T-cell (primary cell): ENCODE data around the gene FOXI3. TPM values are rescaled to one million over a fixed set of nuclear protein-coding genes. Genes with fewer than 3 reads are reported as not detected.
"Not testable (repeated sequence)": the region's sequence is repeated elsewhere in the genome, so short reads cannot be mapped to it uniquely, and the experiment has no call there.

Experiments used
- ATAC-seq, 4 experiments: fragments of 200-7000 bp in 3 of 4; fragments of 150-1000 bp in 1 of 4; cut with Tn5 transposase; replicated peaks in 1 of 4; 1 replicate in 3 of 4; 2 replicates in 1 of 4; pipeline ENCODE4 v1.10.0; 2021; ENCODE audit warnings: moderate library complexity in 3 of 4, mild to moderate bottlenecking in 2 of 4, moderate number of reproducible peaks in 1 of 4
- CTCF ChIA-PET, 2 donors: fragments of 300-600 bp; sonication (Branson Sonifier 250); formaldehyde crosslinking; loops; one replicate each; lab custom pipeline; 2022; ENCODE audit warnings: antibody characterized with exemption in 2 of 2; lab: Charles Lee
- POLR2A ChIA-PET, 2 donors: fragments of 300-600 bp; sonication (Branson Sonifier 250); formaldehyde crosslinking; loops; one replicate each; lab custom pipeline; 2022; ENCODE audit warnings: antibody characterized with exemption in 2 of 2; lab: Charles Lee
- DNase-seq, 35 experiments: peaks; one replicate each; pipeline versions ENCODE4 v3.0.0 to v3.0.0-alpha.2; 2013 to 2023
- H3K27ac ChIP-seq: one replicate; pipeline ENCODE4 v1.5.1; 2013; ENCODE audit warnings: low read length
- H3K27me3 ChIP-seq, 2 experiments: replicated peaks in 1 of 2; 1 replicate in 1 of 2; 2 replicates in 1 of 2; pipeline versions ENCODE4 v1.6.1 to v1.7.0; 2013; ENCODE audit warnings: low read length in 1 of 2, mixed read lengths in 1 of 2; ENCODE audit not compliant: control insufficient read depth in 2 of 2, insufficient read depth in 2 of 2; ENCODE audit errors: extremely low read depth in 1 of 2
- H3K36me3 ChIP-seq, 2 donors: 1 replicate in 1 of 2; 2 replicates in 1 of 2; pipeline versions ENCODE4 v1.6.1 to v1.7.0; 2013; ENCODE audit warnings: low read length in 1 of 2; ENCODE audit not compliant: control insufficient read depth in 2 of 2, insufficient read depth in 1 of 2; ENCODE audit errors: extremely low read depth in 1 of 2
- H3K4me1 ChIP-seq, 2 experiments: 1 replicate in 1 of 2; 2 replicates in 1 of 2; pipeline versions ENCODE4 v1.6.1 to v1.7.0; 2013; ENCODE audit warnings: low read length in 2 of 2, mixed read lengths in 1 of 2; ENCODE audit not compliant: insufficient read depth in 2 of 2, control insufficient read depth in 1 of 2; ENCODE audit errors: extremely low read depth in 1 of 2
- H3K4me3 ChIP-seq, 2 donors: 1 replicate in 1 of 2; 2 replicates in 1 of 2; pipeline versions ENCODE4 v1.5.1 to v1.7.0; 2013; ENCODE audit warnings: mild to moderate bottlenecking in 2 of 2, low read length in 1 of 2, moderate library complexity in 1 of 2; ENCODE audit not compliant: control insufficient read depth in 1 of 2; ENCODE audit errors: extremely low read depth in 1 of 2
- H3K9me3 ChIP-seq: 2 replicates; pipeline ENCODE4 v1.7.0; 2013
- H3K27ac Mint-ChIP-seq, 2 donors: one replicate each; pipeline ENCODE4 v1.8.0; 2020 to 2021; ENCODE audit warnings: mild to moderate bottlenecking in 2 of 2, mixed read lengths in 2 of 2
- H3K27me3 Mint-ChIP-seq, 2 donors: one replicate each; pipeline ENCODE4 v1.8.0; 2021 to 2022; ENCODE audit warnings: mixed read lengths in 2 of 2
- H3K36me3 Mint-ChIP-seq: one replicate; pipeline ENCODE4 v1.8.0; 2021; ENCODE audit warnings: mixed read lengths
- H3K4me1 Mint-ChIP-seq, 3 donors: one replicate each; pipeline ENCODE4 v1.8.0; 2020 to 2022; ENCODE audit warnings: mixed read lengths in 3 of 3, mild to moderate bottlenecking in 1 of 3
- H3K4me3 Mint-ChIP-seq, 3 donors: one replicate each; pipeline ENCODE4 v1.8.0; 2020 to 2022; ENCODE audit warnings: mild to moderate bottlenecking in 3 of 3, mixed read lengths in 3 of 3, moderate library complexity in 3 of 3
- H3K9me3 Mint-ChIP-seq, 3 donors: one replicate each; pipeline ENCODE4 v1.8.0; 2020 to 2022; ENCODE audit warnings: mixed read lengths in 3 of 3
- WGBS: methylation state at CpG from one replicate; pipeline ENCODE4 v1.1.5; 2013; ENCODE audit warnings: missing lambda C conversion rate; ENCODE audit not compliant: insufficient coverage; 5-methylcytosine and 5-hydroxymethylcytosine counted together
- total RNA-seq, 35 experiments: library from RNA in 6 of 35; stranded (reverse) in 6 of 35; fragments of 120-200 nt in 1 of 35; gene quantifications; one replicate each; pipeline versions ENCODE4 v1.2.1 to v1.2.4 and lab custom pipeline; 2013 to 2026

FOXI3 gene
- total RNA-seq, 5 donors from 2014 or later (not counting 1 experiment from before 2014, with no cell fraction given), result not detected

DNA sequence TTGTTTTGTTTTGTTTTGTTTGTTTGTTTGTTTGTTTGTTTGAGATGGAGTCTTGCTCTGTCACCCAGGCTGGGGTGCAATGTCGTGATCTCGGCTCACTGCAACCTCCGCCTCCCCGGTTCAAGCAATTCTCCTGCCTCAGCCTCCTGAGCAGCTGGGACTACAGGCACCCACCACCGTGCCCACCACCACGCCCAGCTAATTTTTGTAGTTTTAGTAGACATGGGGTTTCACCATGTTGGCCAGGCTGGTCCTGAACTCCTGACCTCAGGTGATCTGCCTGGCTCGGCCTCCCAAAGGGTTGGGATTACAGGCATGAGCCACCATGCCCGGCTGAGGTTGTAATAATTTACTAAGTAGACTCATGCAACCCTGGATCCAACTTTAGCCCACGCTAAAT is 33.4 kb downstream of the FOXI3 start:
- H3K36me3 Mint-ChIP-seq, H3K36me3 ChIP-seq, H3K27ac Mint-ChIP-seq, H3K9me3 Mint-ChIP-seq, H3K4me3 ChIP-seq, H3K4me1 Mint-ChIP-seq, H3K9me3 ChIP-seq, H3K27ac ChIP-seq, POLR2A ChIA-PET, H3K4me3 Mint-ChIP-seq, ATAC-seq, DNase-seq, H3K4me1 ChIP-seq: not testable (repeated sequence)
- 86% methylated on average over 4 of the region's 9 CpGs for WGBS
- CTCF ChIA-PET, result interaction anchor here in 1 of 2 donors (0.6 kb wide), 1 partner anchor 9 kb away, joined by 4 read pairs; no protein-coding TSS in a partner anchor
- peaks cover 2 to 14% of the 10 kb centered on the region in 2 experiments for H3K27me3 ChIP-seq
- H3K27me3 Mint-ChIP-seq, result peaks cover 20 to 26% of the 10 kb centered on the region in 2 donors

- Histone ChIP-seq H3K36me3 (no peaks in the 10 kb centered on the region), H3K4me3 (no peak overlapping the region), H3K27me3 (peaks cover 2 to 12% of the 10 kb centered on the region in 2 experiments), H3K9me3 (no peaks in the 10 kb centered on the region), H3K27ac (no peak overlapping the region), H3K4me1 (no peaks in the 10 kb centered on the region)
- 50% methylated on average over 4 of the region's 6 CpGs for WGBS
- ATAC-seq (no peak), DNase-seq (no peak)
- H3K36me3 Mint-ChIP-seq, result no peaks in the 10 kb centered on the region
- CTCF ChIA-PET, result no interaction called here
- H3K4me3 Mint-ChIP-seq, result no peak overlapping the region
- H3K27me3 Mint-ChIP-seq, result peaks cover 15 to 21% of the 10 kb centered on the region in 2 donors
- POLR2A ChIA-PET, result interaction anchor here in 1 of 2 donors (0.6 kb wide), 1 partner anchor 180 kb away, joined by 3 read pairs; no protein-coding TSS in a partner anchor
- no peak overlapping the region for H3K27ac Mint-ChIP-seq
- no peaks in the 10 kb centered on the region for H3K9me3 Mint-ChIP-seq
- no peaks in the 10 kb centered on the region for H3K4me1 Mint-ChIP-seq
Observed at GRCh38 chr2:88416016-88416663, 36.4 kb downstream of the FOXI3 start.

DNA sequence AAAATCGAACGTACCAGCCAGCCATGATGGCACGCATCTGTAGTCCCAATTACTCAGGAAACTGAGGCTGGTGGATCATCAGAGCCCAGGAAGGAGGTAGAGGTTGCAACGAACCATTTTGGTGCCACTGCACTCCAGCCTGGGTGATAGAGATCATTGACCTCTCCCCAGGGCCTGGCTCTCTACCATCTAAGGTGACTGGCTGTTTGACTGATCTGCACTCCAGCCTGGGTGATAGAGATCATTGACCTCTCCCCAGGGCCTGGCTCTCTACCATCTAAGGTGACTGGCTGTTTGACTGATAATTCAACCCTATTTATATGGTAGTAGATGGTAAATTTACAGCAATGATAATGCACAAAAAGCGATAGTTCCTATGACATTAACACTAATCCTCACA is 43.6 kb downstream of the FOXI3 start:
- H3K9me3 Mint-ChIP-seq, DNase-seq, ATAC-seq, H3K36me3 Mint-ChIP-seq, H3K4me3 ChIP-seq, H3K4me1 Mint-ChIP-seq, H3K27me3 Mint-ChIP-seq, CTCF ChIA-PET, H3K27ac ChIP-seq, H3K4me1 ChIP-seq, POLR2A ChIA-PET, H3K36me3 ChIP-seq, H3K9me3 ChIP-seq, H3K4me3 Mint-ChIP-seq, H3K27ac Mint-ChIP-seq: not testable (repeated sequence)
- 40% methylated on average over 1 of the region's 5 CpGs for WGBS
- H3K27me3 ChIP-seq, result peaks cover 0 to 13% of the 10 kb centered on the region in 2 experiments

GRCh38 chr2:88400037-88400767 is 52.3 kb downstream of the FOXI3 start:
- Histone ChIP-seq H3K9me3 (no peaks in the 10 kb centered on the region), H3K36me3 (no peaks in the 10 kb centered on the region), H3K4me1 (no peaks in the 10 kb centered on the region), H3K27me3 (peaks cover 0 to 9% of the 10 kb centered on the region in 2 experiments), H3K27ac (no peak overlapping the region), H3K4me3 (no peak overlapping the region)
- Mint-ChIP-seq H3K9me3 (no peaks in the 10 kb centered on the region), H3K36me3 (no peaks in the 10 kb centered on the region), H3K4me1 (no peaks in the 10 kb centered on the region), H3K27ac (no peak overlapping the region), H3K4me3 (no peak overlapping the region), H3K27me3 (peaks cover 20 to 25% of the 10 kb centered on the region in 2 donors)
- 20% methylated on average over 1 of the region's 4 CpGs for WGBS
- DNase-seq (no peak), ATAC-seq (no peak)
- POLR2A ChIA-PET, result no interaction called here
- CTCF ChIA-PET, result no interaction called here

GRCh38 chr2:88398180-88398579 is 54.3 kb downstream of the FOXI3 start:
- H3K9me3 Mint-ChIP-seq, result peaks cover 0 to 4% (median 0%) of the 10 kb centered on the region in 3 donors
- Histone ChIP-seq H3K9me3 (no peaks in the 10 kb centered on the region), H3K27me3 (peaks cover 0 to 9% of the 10 kb centered on the region in 2 experiments), H3K4me3 (no peak overlapping the region), H3K36me3 (no peaks in the 10 kb centered on the region), H3K4me1 (no peaks in the 10 kb centered on the region), H3K27ac (no peak overlapping the region)
- H3K4me3 Mint-ChIP-seq, result no peak overlapping the region
- peaks cover 19 to 25% of the 10 kb centered on the region in 2 donors for H3K27me3 Mint-ChIP-seq
- ChIA-PET CTCF (no interaction called here), POLR2A (no interaction called here)
- no peaks in the 10 kb centered on the region for H3K4me1 Mint-ChIP-seq
- H3K36me3 Mint-ChIP-seq, result no peaks in the 10 kb centered on the region
- DNase-seq (no peak), ATAC-seq (no peak)
- 36% methylated on average over 2 of the region's 5 CpGs for WGBS
- H3K27ac Mint-ChIP-seq, result no peak overlapping the region
